SU-DHL-6 (cell line): ENCODE results near the gene GRIK1.

ENCODE experiments used
- H2AFZ ChIP-seq: fragments of 200-600 bp; sonication (generic); 2 replicates; pipeline ENCODE4 v1.6.1; 2014; ENCODE audit warnings: low read depth, mild to moderate bottlenecking, moderate library complexity, mixed read lengths, antibody characterized with exemption, low read length; ENCODE audit not compliant: severe bottlenecking
- H3F3A ChIP-seq: fragments of 200-600 bp; shearing (Covaris generic); 2 replicates; pipeline ENCODE4 v1.6.0; 2016; ENCODE audit warnings: antibody characterized with exemption, mild to moderate bottlenecking; ENCODE audit not compliant: insufficient read depth
- H3K27ac ChIP-seq: fragments of 200-600 bp; sonication (generic); 2 replicates; pipeline ENCODE4 v1.5.1; 2016; ENCODE audit warnings: low read depth, mild to moderate bottlenecking, low read length, moderate library complexity, mixed read lengths
- H3K27me3 ChIP-seq: fragments of 200-600 bp; sonication (generic), shearing (Covaris generic); 2 replicates; pipeline ENCODE4 v1.6.0; 2014; ENCODE audit warnings: mild to moderate bottlenecking, low read length
- H3K36me3 ChIP-seq: fragments of 200-600 bp; sonication (generic); 2 replicates; pipeline ENCODE4 v1.6.1; 2014; ENCODE audit warnings: mild to moderate bottlenecking, low read length, mixed read lengths
- H3K4me2 ChIP-seq: fragments of 300-600, 200-600 bp; shearing (Covaris generic), sonication (generic); 2 replicates; pipeline ENCODE4 v1.6.0; 2014; ENCODE audit warnings: low read length, low read depth, mild to moderate bottlenecking; ENCODE audit not compliant: poor library complexity, severe bottlenecking
- H3K4me3 ChIP-seq: fragments of 200-600 bp; sonication (generic); 2 replicates; pipeline ENCODE4 v1.5.1; 2014; ENCODE audit warnings: antibody characterized with exemption, low read length, mild to moderate bottlenecking, mixed read lengths; ENCODE audit not compliant: insufficient read depth, poor library complexity, severe bottlenecking
- H3K79me2 ChIP-seq: fragments of 200-600 bp; sonication (generic); 2 replicates; pipeline ENCODE4 v1.6.1; 2014; ENCODE audit warnings: mild to moderate bottlenecking, low read length, moderate library complexity; ENCODE audit not compliant: insufficient read depth
- H3K9ac ChIP-seq: fragments of 200-600 bp; sonication (generic); 2 replicates; pipeline ENCODE4 v1.7.0; 2014; ENCODE audit warnings: mild to moderate bottlenecking, low read length
- H3K9me2 ChIP-seq: fragments of 200-600 bp; sonication (generic); replicated peaks from 2 replicates; pipeline ENCODE4 v1.6.1; 2014; ENCODE audit warnings: low read length; ENCODE audit not compliant: insufficient read depth
- H3K9me3 ChIP-seq: fragments of 200-600 bp; sonication (generic); 2 replicates; pipeline ENCODE4 v1.6.1; 2014; ENCODE audit warnings: low read length, mixed read lengths; ENCODE audit not compliant: insufficient read depth
- H4K20me1 ChIP-seq: fragments of 200-600 bp; sonication (generic); 2 replicates; pipeline ENCODE4 v1.6.1; 2014; ENCODE audit warnings: low read depth, mild to moderate bottlenecking, antibody characterized with exemption, low read length, moderate library complexity, mixed read lengths
- EZH2phosphoT487 ChIP-seq: fragments of 200-600 bp; sonication (generic), shearing (Covaris generic); conservative IDR thresholded peaks from 2 replicates; pipeline ENCODE4 v1.6.1; 2018; ENCODE audit warnings: mild to moderate bottlenecking, antibody characterized with exemption, low read length, moderate library complexity, mixed read lengths
- TF ChIP-seq, protein P1 (sequence below): fragments of 200-600 bp; sonication (generic); IDR thresholded peaks from one replicate; pipeline ENCODE4 v1.5.1; 2017; ENCODE audit warnings: antibody characterized with exemption, mild to moderate bottlenecking, low read length, moderate library complexity; ENCODE audit not compliant: insufficient read depth, poor library complexity, severe bottlenecking

GRIK1 gene

DNA sequence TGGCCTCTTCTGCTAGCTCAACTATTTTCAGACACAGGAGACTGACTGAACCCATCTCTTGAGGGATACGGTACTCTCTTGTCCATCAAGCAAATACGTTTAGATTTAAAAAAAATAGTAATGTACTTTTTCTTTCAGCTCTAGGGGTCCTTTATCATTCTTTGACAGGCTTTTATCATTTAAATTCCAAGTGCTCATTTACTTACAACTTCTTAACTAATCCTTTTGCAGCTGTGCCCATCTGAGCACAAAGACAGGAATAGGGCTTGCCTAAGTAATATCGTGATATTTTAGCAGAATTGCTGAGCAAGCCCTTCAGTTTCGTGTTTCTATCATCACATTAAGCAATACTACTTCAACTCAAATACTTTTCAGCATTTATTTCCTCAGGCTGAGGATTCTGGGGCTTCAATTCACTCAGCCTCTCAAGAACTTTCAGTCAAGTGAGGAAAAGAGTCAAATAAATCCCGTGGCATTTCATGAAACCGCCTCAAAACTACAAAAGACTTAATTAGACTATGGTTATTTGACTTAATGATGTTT, 323.5 kb downstream of the GRIK1 start:
- Histone ChIP-seq H3K9me3 (no peaks in the 10 kb centered on the region), H3K4me3 (no peak overlapping the region), H3K4me2 (no peak overlapping the region), H3K9ac (no peak overlapping the region), H3K79me2 (no peaks in the 10 kb centered on the region), H4K20me1 (no peaks in the 10 kb centered on the region), H3K27me3 (no peaks in the 10 kb centered on the region), H3K9me2 (no peaks in the 10 kb centered on the region), H3F3A (no peaks in the 10 kb centered on the region), H3K27ac (no peak overlapping the region), H2AFZ (no peak overlapping the region), H3K36me3 (no peaks in the 10 kb centered on the region)
- TF ChIP-seq EZH2phosphoT487, result no peak
- TF ChIP-seq, protein P1, sequence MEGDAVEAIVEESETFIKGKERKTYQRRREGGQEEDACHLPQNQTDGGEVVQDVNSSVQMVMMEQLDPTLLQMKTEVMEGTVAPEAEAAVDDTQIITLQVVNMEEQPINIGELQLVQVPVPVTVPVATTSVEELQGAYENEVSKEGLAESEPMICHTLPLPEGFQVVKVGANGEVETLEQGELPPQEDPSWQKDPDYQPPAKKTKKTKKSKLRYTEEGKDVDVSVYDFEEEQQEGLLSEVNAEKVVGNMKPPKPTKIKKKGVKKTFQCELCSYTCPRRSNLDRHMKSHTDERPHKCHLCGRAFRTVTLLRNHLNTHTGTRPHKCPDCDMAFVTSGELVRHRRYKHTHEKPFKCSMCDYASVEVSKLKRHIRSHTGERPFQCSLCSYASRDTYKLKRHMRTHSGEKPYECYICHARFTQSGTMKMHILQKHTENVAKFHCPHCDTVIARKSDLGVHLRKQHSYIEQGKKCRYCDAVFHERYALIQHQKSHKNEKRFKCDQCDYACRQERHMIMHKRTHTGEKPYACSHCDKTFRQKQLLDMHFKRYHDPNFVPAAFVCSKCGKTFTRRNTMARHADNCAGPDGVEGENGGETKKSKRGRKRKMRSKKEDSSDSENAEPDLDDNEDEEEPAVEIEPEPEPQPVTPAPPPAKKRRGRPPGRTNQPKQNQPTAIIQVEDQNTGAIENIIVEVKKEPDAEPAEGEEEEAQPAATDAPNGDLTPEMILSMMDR, result no peak

GRCh38 chr21:29613877-29614276, 325.9 kb downstream of the GRIK1 start:
- no peak overlapping the region for H3K27ac ChIP-seq

DNA sequence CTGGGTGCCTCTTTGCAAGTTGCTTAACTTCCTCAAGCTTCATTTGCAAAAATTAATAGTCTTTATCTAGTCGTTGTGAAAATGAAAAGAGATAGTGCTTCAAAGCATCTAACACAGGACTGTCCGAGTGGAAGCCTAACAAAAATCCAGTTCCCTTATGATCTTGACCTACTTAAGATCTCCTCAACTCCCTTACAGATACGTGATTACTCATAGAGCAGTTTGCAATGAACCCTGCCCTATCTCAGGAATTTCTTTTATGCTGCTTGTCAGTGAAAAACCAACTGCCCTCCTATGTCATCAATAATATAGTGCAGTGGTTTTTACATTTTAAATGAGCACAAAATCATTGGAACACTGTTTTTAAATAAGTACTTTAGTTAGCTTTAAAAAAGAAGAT, 326.8 kb downstream of the GRIK1 start:
- TF ChIP-seq, protein P1, result no peak
- TF ChIP-seq EZH2phosphoT487, result no peak
- no peak overlapping the region for H3K4me2 ChIP-seq
- H3K9ac ChIP-seq, result no peak overlapping the region
- no peaks in the 10 kb centered on the region for H3F3A ChIP-seq
- H2AFZ ChIP-seq, result no peak overlapping the region
- no peak overlapping the region for H3K4me3 ChIP-seq
- H3K9me3 ChIP-seq, result no peaks in the 10 kb centered on the region
- no peaks in the 10 kb centered on the region for H3K36me3 ChIP-seq
- H3K27me3 ChIP-seq, result no peaks in the 10 kb centered on the region
- H3K9me2 ChIP-seq, result no peaks in the 10 kb centered on the region
- no peaks in the 10 kb centered on the region for H4K20me1 ChIP-seq
- H3K79me2 ChIP-seq, result no peaks in the 10 kb centered on the region
- no peak overlapping the region for H3K27ac ChIP-seq

More at GRCh38 chr21:29613877-29614276, 325.9 kb downstream of the GRIK1 start:
- Histone ChIP-seq H3K4me3 (no peak overlapping the region), H3K27me3 (no peaks in the 10 kb centered on the region), H3K36me3 (no peaks in the 10 kb centered on the region), H3K9me3 (no peaks in the 10 kb centered on the region), H3F3A (no peaks in the 10 kb centered on the region), H3K9ac (no peak overlapping the region), H3K79me2 (no peaks in the 10 kb centered on the region), H3K4me2 (no peak overlapping the region), H4K20me1 (no peaks in the 10 kb centered on the region), H2AFZ (no peak overlapping the region), H3K9me2 (no peaks in the 10 kb centered on the region)
- no peak for TF ChIP-seq EZH2phosphoT487
- TF ChIP-seq, protein P1, result no peak
